NOMO-1 (cell line): Measurements from ENCODE around the gene LBR.

Source experiments
- DNase-seq, 2 experiments: peaks; one replicate each; lab custom pipeline; 2025; ENCODE audit not compliant: unreplicated experiment in 2 of 2; lab: John Stamatoyannopoulos, UW

LBR gene

DNA sequence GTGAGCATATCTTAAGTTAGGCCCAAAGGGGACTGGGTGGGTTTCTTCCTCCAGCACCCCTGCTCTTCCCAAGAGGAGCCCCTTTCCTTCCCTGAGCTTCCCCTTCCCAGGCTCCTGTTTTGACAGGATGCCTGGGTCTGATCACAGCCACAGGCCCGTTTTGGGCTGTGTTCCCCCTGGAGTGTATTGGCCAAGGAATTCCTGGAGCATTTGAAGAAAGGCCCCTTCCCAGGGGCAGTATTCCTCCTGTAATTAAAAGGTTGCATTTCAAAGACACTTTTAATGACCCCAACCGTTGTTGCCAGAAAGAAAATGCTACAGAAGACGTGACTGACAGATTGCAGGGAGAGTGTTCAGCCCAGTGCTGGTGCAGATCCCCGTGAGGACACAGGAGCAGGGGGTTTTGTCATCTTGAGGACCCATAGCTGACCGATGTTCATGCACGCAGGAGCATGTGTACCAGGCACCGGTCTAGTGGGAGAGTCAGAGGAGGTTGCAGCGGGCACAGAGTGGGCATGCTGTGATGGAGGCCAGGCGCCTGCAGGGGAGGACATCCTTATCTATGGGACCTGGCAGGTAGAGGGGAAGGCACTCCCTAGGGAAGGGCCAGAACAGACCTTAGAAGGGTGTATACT is 19.3 kb upstream of the LBR start:
- no peak for DNase-seq

DNA sequence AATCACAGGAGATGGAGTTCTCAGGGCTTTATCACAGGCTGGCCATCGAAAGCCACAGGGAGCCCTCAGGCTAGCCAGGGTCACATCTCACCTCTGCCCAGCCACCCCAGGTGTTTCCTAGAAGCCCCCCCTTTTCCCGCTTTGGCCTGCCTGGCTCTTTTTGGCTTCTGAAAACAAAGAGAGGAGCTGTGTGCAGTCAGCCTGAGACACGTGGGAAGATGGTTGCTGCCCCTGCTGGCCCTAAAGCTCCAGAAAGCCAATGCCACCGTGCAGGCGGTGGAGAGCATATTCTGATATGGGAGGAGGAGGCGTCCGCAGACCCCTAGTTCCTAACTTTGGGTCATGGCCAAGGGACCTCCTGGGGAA is 18.7 kb upstream of the LBR start:
- DNase-seq: no peak

DNA sequence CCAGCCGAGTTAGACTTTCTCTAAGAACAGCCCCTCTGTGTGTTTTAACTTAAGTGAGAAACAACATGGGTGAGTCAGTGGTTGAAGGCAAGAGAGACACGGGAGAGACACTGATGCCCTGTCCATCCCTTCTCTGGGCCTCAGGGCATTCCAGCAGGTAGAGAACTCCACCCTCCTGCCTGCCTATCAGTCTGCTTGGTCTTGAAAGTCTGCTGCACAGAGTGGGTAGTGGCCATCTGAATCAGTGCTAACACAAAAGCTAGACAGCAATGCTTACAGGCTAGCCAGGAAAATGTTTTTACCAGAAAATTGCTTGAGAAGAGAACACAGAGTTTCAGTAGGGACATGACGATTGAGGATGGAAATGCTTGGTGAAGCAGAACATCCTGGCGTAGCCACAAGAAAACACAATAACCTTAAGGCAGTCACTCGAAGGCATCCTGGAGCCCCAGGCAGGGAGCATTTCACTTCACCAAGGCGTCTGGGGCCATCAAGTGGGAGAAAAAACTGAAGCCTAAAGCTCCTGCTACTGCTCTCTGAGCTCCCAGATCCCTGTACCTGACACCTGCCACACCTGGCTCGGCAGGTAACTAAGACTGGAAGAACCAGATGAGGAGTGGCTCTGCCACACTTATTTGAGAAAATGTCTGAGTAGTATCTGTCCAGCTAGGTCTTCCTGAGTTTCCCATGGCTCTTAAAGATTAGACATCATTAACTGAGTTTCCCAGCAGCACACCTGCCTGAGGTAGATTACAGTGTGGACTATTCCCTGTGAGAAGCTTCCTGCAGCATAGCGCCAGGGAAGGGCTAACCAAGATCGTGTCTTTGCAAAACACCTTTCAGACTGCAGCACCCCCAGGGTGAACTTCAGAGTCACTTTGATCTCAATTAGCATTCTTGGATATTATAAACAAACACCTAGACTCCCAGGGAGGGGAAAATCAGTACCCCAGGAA is 18.1 kb upstream of the LBR start:
- no peak for DNase-seq

DNA sequence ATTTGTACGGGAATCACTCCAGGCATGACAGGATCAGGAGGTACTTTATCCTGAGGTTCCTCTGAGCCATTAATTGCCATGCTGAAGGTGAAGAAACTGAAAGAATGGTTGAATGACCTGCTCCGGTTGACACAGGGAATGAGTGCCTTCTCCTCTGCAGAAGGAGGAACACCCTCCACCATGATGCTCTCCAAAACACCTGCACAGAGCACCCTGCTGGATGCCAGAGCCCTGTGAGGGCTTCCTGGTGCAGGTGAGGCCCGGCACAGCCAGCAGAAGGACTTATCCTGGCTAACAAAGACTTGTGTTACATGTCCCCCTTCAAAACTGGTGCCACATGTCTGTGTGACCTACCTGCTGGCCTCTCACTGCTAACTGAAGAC is 14.3 kb upstream of the LBR start:
- no peak for DNase-seq

DNA sequence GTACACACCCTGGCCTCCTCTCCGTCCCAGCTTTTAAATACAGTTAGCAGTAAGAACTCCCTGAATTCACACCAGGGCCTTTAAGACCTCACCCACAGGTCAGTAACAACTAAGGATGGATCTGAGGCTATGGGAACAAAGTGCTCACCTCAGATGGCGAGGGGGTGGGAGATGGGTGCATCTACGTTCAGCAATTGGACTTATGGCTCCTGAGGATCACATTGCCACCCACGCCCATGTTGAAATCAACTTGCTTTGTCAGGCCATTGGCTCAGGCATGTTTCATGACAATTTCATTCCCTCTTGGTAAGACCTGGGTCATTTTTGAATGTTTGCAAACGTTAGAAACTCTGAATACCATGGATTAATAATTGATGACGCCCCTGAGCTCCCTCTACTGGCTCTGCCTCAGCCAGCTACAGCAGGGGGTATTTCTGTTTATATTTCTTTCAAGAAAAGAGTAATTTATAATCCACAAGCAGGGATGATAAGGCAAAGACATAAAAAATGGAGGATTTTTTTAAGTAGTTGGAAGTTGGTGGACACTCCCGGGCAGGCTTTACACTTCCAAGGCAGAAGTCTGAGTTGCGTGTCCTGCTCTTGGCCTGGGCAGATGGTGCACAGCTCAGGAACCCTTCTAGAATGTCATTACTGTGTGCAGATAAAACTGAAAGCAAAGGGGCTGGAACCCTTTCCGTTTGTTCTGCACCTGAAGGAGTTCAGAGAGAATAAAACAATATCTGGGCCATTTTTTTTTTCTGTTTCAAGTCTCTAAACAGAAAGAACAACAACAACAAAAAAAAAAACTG is 13.7 kb upstream of the LBR start:
- no peak for DNase-seq

DNA sequence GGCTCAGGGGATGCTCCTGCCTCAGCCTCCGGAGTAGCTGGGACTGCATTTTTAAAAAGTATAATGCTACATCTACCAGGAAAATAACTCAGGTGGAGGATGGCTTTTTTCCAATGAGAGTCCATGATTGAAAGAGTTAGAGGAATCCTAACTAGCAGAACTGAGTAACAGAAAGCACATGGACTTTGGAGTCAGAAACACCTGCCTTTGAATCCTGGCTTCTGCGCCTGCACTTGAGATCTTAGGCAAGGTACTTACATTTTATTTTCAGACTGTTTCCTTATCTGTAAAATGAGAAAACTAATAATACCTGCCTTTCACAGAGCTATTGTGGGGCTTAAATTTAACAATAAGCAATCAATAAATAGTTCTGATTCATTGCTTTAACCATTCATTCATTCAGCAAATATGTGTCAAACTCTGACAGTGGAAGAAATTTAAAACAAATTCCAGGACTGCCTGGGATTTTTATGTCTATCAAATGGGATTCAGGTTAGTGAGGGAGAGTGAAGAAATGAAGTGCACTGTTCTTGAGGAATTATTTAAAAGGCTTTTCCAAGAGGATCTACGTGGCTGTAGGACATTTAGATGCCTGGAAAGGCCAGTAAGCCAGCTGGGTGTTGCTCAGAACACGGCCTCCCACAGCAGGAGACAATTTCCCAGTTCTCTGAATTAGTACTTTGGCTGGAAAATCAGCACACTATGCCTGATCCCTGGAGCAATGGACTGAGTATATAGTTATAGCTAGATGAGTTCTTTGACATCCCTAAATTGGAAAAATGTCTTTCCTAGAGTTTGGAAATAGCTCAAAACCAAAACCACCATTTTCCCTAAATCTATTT is 12.8 kb upstream of the LBR start:
- DNase-seq: no peak

DNA sequence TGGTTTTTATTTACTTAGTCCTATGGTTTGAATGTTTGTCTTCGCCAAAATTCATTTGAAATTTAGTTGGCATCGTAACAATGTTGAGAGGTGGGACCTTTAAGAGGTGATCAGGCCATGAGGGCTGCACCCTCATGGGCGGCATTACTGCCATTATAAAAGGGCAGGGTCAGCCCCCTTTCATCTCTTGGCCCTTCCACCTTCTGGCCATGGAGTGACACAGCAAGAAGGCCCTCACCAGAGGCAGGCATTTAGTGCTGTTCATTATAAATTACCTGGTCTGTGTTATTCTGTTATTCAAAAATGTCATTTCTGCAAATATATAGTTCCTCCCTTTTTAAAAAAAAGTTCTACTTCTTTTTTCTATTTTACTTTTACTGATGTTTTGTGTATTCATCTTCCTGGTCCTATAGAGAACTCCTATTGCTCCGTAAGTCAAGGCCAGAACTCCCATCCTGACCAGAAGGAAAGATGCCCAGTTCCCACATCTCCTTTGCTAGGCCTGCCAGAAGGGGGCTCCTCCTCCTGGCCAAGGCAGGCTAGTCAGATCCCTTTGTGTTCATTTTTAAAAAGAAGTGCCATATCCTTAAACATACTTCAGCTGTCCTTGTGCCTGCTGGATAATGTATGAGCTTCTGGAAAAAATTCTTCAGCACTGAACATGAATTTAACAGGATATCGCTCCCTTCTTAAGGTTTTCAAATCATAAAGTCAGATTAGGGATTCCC is 10.0 kb upstream of the LBR start:
- peak in 1 of 2 experiments; percentile 11 for DNase-seq

DNA sequence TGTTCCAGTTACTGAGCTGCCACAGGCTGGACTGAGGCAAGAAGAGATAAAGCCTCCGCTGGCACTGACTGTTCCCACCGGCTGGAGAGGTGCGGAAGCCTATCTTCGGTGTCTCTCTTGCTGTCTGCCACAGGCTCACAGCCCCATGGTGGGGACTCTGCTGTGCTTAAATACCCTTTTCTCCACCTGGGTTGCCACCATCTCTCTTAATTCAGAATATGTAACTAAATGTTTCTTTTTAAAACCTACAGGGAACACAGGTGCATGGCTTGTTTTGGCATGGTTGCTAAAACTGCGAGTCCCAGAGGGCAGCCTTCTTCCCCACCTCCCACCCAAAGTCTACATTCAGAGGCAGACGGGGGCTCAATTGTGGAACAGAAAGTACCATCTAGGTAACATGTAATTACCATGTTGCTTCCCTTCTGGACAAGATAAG is 8.1 kb upstream of the LBR start:
- DNase-seq: no peak

DNA sequence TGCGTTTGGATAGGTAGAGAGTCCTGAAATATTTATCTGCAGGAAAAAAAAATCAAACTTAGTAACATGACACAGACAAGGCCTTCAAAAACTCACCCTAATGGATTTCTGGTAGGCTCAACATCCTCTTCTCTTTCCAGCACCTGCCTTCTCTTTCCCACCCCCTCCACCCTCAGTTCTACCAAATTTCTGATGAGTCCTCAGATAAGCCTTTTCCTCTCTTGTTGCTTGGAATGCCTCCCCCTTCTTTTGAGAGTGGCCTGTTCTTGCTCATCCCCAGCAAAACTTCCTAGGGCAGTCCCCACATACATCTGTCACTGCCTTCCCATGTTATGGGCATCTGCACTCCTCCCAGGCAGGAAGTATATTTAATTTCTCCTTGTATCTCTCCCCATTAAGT is 7.6 kb upstream of the LBR start:
- DNase-seq: no peak

DNA sequence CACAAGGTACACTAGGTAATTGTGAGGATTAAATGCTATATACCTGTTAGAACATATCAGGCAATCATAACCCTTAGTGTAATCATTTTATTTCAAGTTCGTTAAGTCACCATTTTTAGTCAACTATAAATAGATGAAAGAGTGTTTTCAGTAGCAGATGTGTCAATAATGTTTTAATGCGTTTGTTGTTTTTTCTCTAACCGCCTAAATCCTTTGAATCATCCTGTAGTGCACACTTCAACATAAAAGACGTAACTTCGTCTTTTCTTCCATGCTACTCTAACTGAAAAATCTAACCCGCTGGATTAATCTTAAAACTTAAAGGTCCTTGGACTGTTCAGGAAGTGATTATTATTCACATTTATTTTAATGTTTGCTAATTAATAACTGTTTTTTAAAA is 7.2 kb upstream of the LBR start:
- DNase-seq: no peak

DNA sequence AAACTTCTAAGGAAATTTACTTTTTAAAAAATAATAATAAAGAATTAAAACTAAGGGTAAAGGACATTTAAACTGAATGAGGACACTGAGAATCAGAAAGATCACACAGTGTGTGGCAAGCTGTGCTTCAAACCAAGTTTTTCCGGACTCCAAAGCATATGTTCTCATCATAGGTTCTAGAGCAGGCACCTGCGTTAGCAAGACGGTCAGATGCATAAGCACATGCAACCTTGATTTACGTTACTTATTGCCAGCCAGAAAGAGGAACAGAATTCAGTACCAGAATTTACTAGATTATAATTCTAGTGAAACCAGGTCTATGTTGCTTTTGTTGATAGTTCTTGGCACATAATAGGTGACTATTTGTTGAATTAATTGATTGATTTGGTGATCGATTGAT is 6.2 kb upstream of the LBR start:
- peak in 1 of 2 experiments; percentile 35 for DNase-seq

DNA sequence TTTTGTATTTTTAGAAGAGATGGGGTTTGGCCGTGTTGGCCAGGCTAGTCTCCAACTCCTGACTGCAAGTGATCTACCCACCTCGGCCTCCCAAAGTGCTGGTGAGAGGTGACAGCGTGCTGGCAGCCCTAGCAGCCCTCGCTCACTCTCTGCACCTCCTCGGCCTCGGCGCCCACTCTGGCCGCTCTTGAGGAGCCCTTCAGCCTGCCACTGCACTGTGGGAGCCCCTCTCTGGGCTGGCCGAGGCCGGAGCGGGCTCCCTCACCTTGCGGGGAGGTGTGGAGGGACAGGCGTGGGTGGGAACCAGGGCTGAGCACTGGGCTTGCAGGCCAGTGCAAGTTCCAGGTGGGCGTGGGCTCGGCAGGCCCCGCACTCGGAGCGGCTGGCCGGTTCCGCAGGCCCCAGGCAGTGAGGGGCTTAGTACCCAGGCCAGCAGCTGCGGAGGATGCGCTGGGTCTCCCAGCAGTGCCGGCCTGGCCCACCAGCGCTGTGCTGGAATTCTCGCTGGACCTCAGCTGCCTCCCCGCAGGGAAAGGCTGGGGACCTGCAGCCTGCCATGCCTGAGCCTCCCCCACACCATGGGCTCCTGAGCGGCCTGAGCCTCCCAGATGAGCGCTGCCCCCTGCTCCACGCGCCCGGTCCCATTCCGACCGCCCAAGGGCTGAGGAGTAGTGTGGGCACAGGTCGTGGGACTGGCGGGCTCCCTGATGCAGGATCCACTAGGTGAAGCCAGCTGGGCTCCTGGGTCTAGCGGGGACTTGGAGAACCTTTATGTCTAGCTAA is 3.4 kb upstream of the LBR start:
- no peak for DNase-seq

DNA sequence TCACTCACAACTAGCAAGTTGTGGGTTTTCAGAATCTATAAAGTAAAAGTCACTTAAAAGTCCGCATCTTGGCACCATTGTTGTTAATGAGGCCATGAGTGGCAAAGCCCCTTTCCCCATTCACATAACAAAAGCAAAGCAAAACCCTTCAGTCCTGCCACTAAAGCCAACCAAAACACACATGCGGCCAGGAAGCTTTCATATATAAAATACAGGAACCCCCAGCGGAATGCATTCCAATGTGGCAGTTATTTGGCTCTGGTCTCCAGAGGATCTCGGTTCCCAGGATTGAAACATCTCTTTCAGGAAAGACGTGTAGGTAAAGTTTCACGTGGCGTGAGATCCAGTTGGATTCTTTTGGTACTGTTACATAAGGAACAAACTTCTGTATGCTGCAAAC is 2.5 kb upstream of the LBR start:
- no peak for DNase-seq

DNA sequence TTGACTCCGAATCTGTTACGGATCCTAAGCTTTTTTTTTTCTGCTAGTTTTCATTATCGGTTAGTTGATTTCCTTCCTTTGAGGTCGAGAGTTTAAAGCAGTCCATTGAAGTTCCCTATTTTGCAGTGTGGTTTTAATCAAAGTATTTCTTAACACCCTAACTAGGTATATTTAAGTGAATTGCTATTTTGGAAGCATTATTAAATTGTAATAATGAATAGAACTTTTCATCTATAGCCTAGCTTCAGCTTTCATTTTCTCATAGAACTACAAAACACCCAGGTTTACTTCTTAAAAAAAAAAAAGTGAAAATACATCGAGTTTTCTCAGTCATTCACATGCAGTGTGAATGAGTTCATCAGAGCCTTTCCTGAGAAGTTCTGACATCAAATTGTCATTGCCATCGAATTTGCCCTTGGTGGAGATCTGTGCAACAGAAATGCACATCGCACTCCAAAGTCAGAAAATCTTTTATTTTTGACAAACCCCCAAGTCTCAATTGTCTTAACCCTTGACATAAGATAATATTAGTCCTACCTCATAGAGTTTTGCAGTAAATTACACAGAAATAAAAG is 1.1 kb upstream of the LBR start:
- peak; percentile 86 to 96 for DNase-seq

DNA sequence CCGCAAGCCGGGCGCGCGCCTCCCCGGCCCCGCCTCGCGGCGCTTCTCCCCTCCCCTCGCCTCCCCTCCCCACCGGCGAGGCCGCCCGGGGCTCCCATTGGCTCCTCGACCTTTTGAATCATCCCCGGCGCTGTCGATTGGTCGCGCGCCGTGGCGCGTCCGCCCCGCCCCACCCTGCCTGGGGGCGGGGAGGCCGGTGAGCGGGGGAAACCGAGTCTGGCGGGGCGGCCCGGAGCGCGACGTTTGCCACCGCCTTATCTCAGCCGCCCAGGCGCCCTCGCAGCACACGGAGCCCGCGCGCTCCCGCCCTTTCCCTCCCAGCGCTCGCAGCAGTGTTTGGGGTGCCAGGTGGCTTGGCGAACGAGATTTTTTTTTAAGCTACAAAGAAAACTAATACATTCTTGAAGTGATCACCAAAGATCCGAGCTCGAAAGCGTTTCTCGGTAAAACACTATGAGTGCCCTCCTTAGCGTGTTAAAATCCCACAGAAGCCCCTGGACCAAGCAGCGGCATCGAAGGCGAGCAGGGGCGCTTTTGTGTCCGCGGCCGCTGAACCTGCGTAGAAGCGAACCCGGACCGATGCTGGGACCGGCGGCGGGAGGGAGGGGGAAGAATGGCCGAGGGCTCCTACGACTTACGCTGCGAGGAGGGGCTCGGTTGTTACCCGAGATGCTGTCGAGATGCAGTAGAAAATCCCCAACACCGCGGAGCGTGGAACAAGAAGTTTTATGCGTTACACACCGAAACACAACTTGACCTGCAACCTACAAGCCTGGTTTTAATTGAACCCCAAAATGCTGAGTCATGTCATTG is 436 bp upstream of the LBR start:
- peak; percentile 89 to 94 for DNase-seq

DNA sequence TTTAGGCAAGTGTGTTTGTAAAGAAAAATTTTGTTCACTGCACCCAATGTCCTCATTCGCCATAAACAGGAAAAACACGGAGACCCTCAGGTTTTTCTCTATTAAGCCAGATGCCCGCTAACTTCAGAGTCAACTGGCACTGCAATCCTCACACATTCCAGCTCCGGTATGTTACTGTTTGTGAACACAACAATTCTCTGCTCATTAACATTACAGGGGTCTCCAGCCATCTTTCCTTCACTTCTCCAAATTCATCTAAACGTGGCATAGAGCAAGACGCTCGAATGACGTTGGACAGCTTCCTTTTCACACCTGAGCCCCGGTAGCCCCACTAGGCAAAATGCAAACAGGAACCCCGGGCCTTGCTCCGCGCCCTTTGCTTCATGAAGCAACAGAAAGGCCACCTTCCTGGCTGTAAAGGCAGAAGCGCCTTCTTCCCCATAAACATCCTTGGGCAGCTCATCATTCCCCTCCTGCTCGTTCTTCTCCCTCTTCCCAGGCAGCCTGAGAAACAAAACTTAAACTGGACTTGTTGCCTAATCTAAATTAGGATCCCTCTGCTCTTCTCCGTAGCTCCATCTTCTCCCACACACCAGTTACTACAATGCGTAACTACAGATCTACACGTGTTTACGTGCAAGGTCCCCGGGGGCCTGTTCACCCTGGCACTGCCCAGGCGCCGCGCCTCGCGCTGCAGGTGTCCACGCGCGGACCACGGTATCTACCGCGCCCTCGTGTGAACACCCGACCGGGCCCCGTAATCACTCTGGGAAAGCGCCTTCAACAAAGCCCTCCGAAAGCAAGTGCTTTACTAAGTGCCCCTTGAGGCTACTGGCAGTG is 1.2 kb downstream of the LBR start:
- no peak for DNase-seq

DNA sequence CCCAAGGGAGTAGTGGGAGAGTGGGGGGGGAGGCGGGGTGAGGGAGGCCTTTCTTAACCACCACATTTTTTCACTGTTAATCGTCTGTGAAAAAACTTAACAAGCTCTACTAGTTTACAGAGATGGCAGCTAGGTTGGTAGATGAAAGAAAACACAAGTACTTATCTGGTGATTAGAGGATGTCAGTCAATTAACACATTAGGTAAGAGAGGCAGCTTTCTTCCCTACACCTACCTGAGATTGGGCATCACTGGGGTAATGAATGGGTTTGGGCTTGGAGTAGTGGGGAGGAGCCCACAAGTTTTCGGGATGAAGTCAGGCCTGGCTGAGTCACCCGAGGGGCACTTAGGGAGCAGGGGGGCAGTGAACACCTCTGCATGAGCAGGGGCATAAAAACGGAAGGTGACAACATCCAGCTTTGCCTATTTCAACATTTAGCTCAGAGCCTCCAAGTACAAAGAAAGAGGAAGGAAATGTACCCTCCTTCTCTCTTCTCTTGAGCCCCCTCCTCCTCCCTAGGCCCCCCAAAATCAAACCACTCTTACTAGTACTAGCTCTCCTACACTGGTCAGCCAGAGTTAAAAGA is 2.5 kb downstream of the LBR start:
- DNase-seq: peak; percentile 47 to 81
